H1 (cell line): ENCODE results near the gene MYH9. TPM values are rescaled to one million over a fixed set of nuclear protein-coding genes. Genes with fewer than 3 reads are reported as not detected.
A peak's percentile ranks its signal among the peaks of the same experiment; 100 is the strongest.

Source experiments
- ASH2L ChIP-seq: fragments of 200-600, 300-600 bp; sonication (generic); IDR thresholded peaks from one replicate; pipeline ENCODE4 v1.7.1; 2017; ENCODE audit warnings: low read length
- ATF2 ChIP-seq: IDR thresholded peaks from 2 replicates; pipeline ENCODE4 v1.6.1; 2012; ENCODE audit warnings: low read length, inconsistent platforms
- BCL11A ChIP-seq, 2 experiments: IDR thresholded peaks; one replicate each; pipeline ENCODE4 v1.6.1; 2011; ENCODE audit warnings: low read depth in 2 of 2, low read length in 2 of 2, mild to moderate bottlenecking in 2 of 2
- CHD2 ChIP-seq: IDR thresholded peaks from 2 replicates; pipeline ENCODE4 v1.6.1; 2012; ENCODE audit warnings: low read length, improper control_type of control experiment
- FOSL1 ChIP-seq: IDR thresholded peaks from 2 replicates; pipeline ENCODE4 v1.6.1; 2011; ENCODE audit warnings: mild to moderate bottlenecking, low read depth, low read length, moderate library complexity; ENCODE audit not compliant: insufficient read depth
- KDM1A ChIP-seq: fragments of 200-600, 300-600 bp; sonication (generic); IDR thresholded peaks from 2 replicates; pipeline ENCODE4 v1.7.1; 2016; ENCODE audit warnings: mild to moderate bottlenecking, low read length, borderline replicate concordance
- MAFK ChIP-seq: IDR thresholded peaks from 2 replicates; pipeline ENCODE4 v1.6.1; 2012; ENCODE audit warnings: low read depth, mild to moderate bottlenecking, improper control_type of control experiment, low read length
- NANOG ChIP-seq: IDR thresholded peaks from 2 replicates; pipeline ENCODE4 v1.6.1; 2011; ENCODE audit warnings: low read length, low read depth, mild to moderate bottlenecking, inconsistent platforms; ENCODE audit not compliant: insufficient read depth, poor library complexity, severe bottlenecking
- PHF8 ChIP-seq: fragments of 200-600 bp; sonication (generic); conservative IDR thresholded peaks from 2 replicates; pipeline ENCODE4 v1.7.1; 2012; ENCODE audit warnings: low read depth, mild to moderate bottlenecking, inconsistent platforms, low read length, moderate library complexity
- POLR2A ChIP-seq, 2 experiments: IDR thresholded peaks; 1 replicate in 1 of 2; 2 replicates in 1 of 2; pipeline ENCODE4 v1.6.1; 2011; ENCODE audit warnings: low read depth in 2 of 2, low read length in 2 of 2, mild to moderate bottlenecking in 2 of 2; ENCODE audit errors: control extremely low read depth in 1 of 2
- POU5F1 ChIP-seq: IDR thresholded peaks from 2 replicates; pipeline ENCODE4 v1.6.1; 2011; ENCODE audit warnings: low read depth, mild to moderate bottlenecking, low read length, moderate library complexity
- RAD21 ChIP-seq, 2 experiments: IDR thresholded peaks in 1 of 2; conservative IDR thresholded peaks in 1 of 2; 2 replicates each; pipeline ENCODE4 v1.6.1; 2011; ENCODE audit warnings: low read depth in 2 of 2, low read length in 2 of 2, improper control_type of control experiment in 1 of 2, inconsistent platforms in 1 of 2, mild to moderate bottlenecking in 1 of 2, moderate library complexity in 1 of 2
- RFX5 ChIP-seq: IDR thresholded peaks from 2 replicates; pipeline ENCODE4 v1.6.1; 2011; ENCODE audit warnings: low read depth, low read length, improper control_type of control experiment, borderline replicate concordance
- RNF2 ChIP-seq: fragments of 200-900, 300-1000 bp; sonication (generic); IDR thresholded peaks from 2 replicates; pipeline ENCODE4 v1.7.1; 2016; ENCODE audit warnings: borderline replicate concordance, low read depth, mild to moderate bottlenecking, antibody characterized with exemption, low read length; ENCODE audit not compliant: poor library complexity, severe bottlenecking; ENCODE audit errors: missing control alignments
- RXRA ChIP-seq: IDR thresholded peaks from 2 replicates; pipeline ENCODE4 v1.6.1; 2011; ENCODE audit warnings: low read depth, mild to moderate bottlenecking, low read length, moderate library complexity; ENCODE audit not compliant: insufficient read depth
- SIX5 ChIP-seq: IDR thresholded peaks from 2 replicates; pipeline ENCODE4 v1.6.1; 2011; ENCODE audit warnings: mild to moderate bottlenecking, low read depth, low read length
- SP1 ChIP-seq: IDR thresholded peaks from 2 replicates; pipeline ENCODE4 v1.6.1; 2011; ENCODE audit warnings: low read depth, low read length
- SP2 ChIP-seq: IDR thresholded peaks from 2 replicates; pipeline ENCODE4 v1.6.1; 2012; ENCODE audit warnings: mild to moderate bottlenecking, low read length, inconsistent platforms
- SP4 ChIP-seq: IDR thresholded peaks from 2 replicates; pipeline ENCODE4 v1.6.1; 2012; ENCODE audit warnings: low read length, inconsistent platforms
- TBP ChIP-seq: IDR thresholded peaks from 2 replicates; pipeline ENCODE4 v1.6.1; 2011; ENCODE audit warnings: low read depth, low read length, improper control_type of control experiment
- polyA plus RNA-seq, 7 experiments: library from polyadenylated mRNA; depleted of rRNA in 3 of 7; stranded (reverse) in 5 of 7; unstranded in 2 of 7; fragments of >200 nt in 5 of 7; fragments of 200-250 nt in 2 of 7; gene quantifications; 1 replicate in 5 of 7; 2 replicates in 1 of 7; 4 replicates in 1 of 7; pipeline versions ENCODE4 v1.2.1 to v1.2.3, GENCODE V29; 2011 to 2013; ENCODE audit warnings: missing spikeins in 2 of 7, mixed read lengths in 2 of 7
- total RNA-seq: library from RNA; stranded (reverse); fragmentation: NEBNext Ultra II Directional; extraction: Animal tissue kit (Norgen Biotek cat#: 25700); gene quantifications from 2 replicates; pipeline ENCODE4 v1.2.1, GENCODE V29; 2021

Gene MYH9
- total and polyA plus RNA-seq, 2 of the 8 experiments (the other 6 are each of a cell fraction or from before 2014, with no cell fraction given): 24.9 to 322 TPM

- TF ChIP-seq NANOG (peak; percentile 64), SIX5 (no peak), POLR2A (IDR thresholded peaks at IDR 0.05; ENCODE audit: control extremely low read depth in 1 of 2, low read depth in 2 of 2, low read length in 2 of 2) (peak; percentile 90 to 92), FOSL1 (no peak), CHD2 (peak; percentile 75), SP4 (no peak), SP1 (peak; percentile 77; the same call in 1 of the 2 replicates), ATF2 (peak; percentile 85; the same call in 1 of the 2 replicates), KDM1A (peak; percentile 94; the same call in 1 of the 2 replicates), RFX5 (no peak), RXRA (0 out of 2 replicates have a peak, but pooled peaks have one; percentile 66), RNF2 (no peak), SP2 (no peak), TBP (peak; percentile 77), RAD21 (IDR thresholded peaks at IDR 0.05 in 1 of 2, conservative IDR thresholded peaks at IDR 0.05 in 1 of 2; ENCODE audit: low read depth in 2 of 2, low read length in 2 of 2) (peak; percentile 11 to 37; a peak in 3 of 4 replicates), PHF8 (no peak), MAFK (peak; percentile 68), ASH2L (peak; percentile 80), POU5F1 (0 out of 2 replicates have a peak, but pooled peaks have one; percentile 7), BCL11A (IDR thresholded peaks at IDR 0.05; ENCODE audit: low read depth in 2 of 2, low read length in 2 of 2) (no peak)
Observed at GRCh38 chr22:36329254-36330078, 58.3 kb downstream of the MYH9 start (continued).
